GM19372 (cell line): ENCODE results near the gene PLA2G6.
"Not testable (repeated sequence)": the region's sequence is repeated elsewhere in the genome, so short reads cannot be mapped to it uniquely, and the experiment has no call there.

ENCODE experiments used
- ATAC-seq: cut with Tn5 transposase; IDR thresholded peaks from one replicate; pipeline ENCODE4 v1.9.1; 2021; ENCODE audit warnings: mild to moderate bottlenecking, low read depth, moderate library complexity; ENCODE audit not compliant: unreplicated experiment

Gene PLA2G6

DNA sequence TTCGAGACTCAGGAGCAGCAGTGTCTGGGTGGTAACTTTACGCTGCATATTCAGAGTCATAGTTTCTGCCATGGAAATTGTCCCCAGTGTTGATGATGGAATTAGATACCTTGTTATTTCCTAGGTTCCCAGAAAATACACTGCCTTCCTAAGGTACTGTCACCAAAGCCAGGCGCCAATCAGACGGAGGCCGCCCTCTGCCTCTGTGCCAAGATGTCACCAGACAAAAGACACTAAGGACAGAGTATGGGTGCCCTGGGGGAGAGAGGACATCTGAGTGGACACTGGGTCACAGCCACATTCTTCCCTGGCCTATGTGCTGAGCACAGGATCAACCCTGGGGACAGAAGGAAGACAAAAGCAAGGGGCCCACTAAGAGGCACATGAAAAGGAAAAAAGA is 11.2 kb downstream of the PLA2G6 start:
- no peak for ATAC-seq

GRCh38 chr22:38169116-38169515 is 12.5 kb downstream of the PLA2G6 start:
- ATAC-seq = no peak

DNA sequence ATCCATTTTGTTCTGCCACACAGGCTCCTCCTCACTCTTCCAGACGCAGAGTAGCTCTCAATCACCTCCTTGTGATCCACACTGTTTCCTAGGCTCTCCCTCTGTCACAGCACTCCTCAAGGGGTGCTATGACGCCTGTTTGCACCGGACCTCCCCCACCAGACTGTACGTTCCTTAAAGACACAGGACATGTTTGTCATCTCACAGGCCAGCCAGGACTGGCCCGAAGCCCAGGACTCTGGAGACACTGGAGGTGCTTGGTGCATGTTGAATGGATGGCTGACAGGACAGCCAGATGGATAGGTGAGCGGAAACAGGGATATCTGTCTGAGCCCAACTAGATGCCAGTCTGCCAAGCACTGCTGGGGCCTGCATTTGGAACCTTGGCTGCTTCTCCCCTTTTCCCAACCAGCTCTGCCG is 13.6 kb downstream of the PLA2G6 start:
- no peak for ATAC-seq

DNA sequence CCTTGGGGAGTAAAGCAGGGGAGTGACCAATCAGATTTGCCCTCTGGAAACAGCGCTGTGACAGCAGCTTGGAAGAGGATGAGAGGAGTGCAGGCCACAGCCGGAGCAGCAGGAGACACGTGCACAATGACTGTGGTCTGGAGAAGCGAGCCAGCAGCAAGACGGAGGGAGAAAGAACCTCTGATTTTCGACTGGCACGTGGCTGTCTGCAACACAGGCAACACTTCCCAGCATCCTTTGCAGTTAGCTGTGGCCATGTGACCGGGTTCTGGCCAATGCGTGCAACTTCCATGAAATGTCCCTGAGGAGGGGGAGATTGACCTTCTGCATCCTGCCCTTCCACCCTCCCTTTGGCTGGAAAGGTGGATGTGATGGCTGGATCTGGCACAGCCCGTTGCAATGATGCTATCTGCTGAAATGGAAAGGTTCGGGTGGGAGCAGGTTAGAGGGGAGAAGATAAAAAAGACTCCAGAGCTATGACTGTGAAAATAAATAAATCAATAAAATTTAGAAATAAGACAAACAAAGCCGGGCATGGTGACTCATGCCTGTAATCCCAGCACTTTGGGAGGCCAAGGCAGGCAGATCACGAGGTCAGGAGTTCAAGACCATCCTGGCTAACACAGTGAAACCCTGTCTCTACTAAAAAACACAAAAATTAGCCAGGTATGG is 15.6 kb downstream of the PLA2G6 start:
- no peak for ATAC-seq

DNA sequence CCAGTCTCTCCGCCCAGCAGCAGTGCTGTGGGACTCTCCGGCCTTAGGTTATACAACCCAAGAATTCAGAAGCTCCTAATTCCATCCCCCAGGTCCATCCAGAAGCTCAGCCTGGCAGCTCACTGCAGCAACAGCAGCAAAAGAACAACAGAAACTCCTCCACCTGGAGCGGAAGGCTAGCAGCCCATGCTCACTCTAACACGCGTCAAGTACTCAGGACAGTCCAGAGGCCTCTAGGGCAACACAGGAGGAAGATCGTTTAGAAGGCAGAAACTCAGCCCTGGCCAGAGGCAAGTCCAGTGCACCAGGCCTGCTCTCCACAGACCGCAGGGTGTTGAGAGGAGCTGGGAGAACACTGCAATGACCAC is 17.1 kb downstream of the PLA2G6 start:
- ATAC-seq = no peak

GRCh38 chr22:38163844-38164550 is 17.6 kb downstream of the PLA2G6 start:
- no peak for ATAC-seq

GRCh38 chr22:38162881-38163843 is 18.5 kb downstream of the PLA2G6 start:
- no peak for ATAC-seq

GRCh38 chr22:38155703-38156102 is 25.9 kb downstream of the PLA2G6 start:
- no peak for ATAC-seq

DNA sequence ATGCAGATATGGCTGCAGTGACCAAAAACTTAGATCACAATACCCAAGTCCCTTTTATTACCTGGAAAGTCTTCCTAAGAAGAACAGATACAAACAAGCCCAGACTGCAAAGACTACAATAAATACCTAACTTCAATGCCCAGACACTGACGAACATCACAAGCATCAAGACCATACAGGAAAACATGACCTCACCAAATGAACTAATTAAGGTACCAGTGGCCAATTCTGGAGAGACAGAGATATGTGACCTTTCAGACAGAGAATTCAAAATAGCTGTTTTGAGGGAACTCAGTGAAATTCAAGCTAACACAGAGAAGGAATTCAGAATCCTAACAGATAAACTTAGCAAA is 27.1 kb downstream of the PLA2G6 start:
- ATAC-seq = not testable (repeated sequence)

- no peak for ATAC-seq
Observed at GRCh38 chr22:38153821-38154562, 27.6 kb downstream of the PLA2G6 start.

DNA sequence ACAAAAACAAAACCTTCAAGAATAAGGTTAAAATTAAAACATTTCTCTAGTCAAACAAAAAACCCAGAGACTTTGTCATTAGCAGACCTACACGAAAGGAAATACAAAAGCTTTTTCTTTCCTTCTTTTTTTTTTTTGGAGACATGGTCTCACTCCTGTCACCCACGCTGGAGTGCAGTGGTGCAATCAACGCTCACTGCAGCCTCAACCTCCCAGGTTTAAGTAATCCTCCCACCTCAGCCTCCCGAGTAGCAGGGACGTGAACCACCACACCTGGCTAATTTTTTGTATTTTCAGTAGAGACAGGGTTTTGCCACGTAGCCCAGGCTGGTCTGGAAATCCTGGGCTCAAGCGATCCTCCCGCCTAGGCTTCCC is 30.5 kb downstream of the PLA2G6 start:
- no peak for ATAC-seq

DNA sequence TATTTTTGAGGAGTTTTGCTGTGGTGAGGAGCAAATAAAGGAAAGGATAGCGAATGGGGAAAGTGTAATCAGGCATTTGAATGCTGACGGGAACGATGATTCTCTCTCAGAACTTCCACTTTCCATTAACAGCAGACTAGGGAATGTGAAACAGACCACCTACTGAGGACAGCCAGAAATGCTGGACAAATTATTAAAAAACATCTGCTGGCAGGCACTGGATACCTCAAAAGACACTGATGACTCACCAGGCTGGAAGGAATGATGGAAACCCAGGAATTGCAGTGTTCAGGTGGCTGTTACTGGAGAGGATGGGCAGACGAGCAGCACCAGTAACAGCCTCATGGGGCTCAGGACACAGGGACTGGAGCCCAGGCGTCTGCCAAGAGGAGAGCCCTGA is 33.4 kb downstream of the PLA2G6 start:
- no peak for ATAC-seq

GRCh38 chr22:38146166-38146565 is 35.5 kb downstream of the PLA2G6 start:
- not testable (repeated sequence) for ATAC-seq

DNA sequence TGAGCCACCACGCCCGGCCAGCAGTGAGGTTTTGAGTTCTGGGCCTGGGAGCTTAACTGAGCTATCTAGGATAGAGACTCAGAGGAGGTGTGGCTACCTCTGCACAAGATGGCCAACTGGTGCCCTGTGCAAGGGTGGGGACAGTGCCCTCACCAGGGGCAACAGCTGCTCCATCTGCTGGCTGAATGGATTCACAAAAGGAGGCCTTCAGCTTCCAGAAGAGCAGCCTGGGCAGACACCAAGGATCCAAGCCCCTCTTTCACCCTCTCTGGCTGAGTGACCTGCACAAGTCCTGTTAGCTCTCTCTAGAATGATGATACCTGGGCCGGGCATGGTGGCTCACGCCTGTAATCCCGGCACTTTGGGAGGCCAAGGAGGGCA is 37.6 kb downstream of the PLA2G6 start:
- no peak for ATAC-seq

- ATAC-seq = no peak
Observed at GRCh38 chr22:38142606-38143005, 39.0 kb downstream of the PLA2G6 start.

- ATAC-seq = no peak
Observed at GRCh38 chr22:38141217-38141973, 40.2 kb downstream of the PLA2G6 start.

DNA sequence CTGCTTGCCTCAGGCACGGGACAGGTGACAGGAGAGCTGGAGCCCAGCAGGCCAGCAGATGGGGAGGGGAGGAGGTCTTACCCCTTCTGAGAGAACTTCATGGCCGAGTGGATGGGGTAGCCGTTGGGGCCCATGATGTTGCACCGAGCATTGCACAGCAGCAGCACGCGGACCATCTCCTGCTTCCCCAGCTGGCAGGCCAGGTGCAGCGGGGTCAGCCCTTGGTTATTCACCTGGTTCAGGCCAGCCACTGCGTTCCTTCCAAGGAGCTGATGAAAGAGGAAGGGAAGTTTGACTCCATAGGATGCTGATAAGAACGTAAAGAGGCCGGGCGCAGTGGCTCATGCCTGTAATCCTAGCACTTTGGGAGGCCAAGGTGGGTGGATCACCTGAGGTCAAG is 41.7 kb downstream of the PLA2G6 start:
- no peak for ATAC-seq

GRCh38 chr22:38138961-38139360 is 42.7 kb downstream of the PLA2G6 start:
- ATAC-seq = no peak

DNA sequence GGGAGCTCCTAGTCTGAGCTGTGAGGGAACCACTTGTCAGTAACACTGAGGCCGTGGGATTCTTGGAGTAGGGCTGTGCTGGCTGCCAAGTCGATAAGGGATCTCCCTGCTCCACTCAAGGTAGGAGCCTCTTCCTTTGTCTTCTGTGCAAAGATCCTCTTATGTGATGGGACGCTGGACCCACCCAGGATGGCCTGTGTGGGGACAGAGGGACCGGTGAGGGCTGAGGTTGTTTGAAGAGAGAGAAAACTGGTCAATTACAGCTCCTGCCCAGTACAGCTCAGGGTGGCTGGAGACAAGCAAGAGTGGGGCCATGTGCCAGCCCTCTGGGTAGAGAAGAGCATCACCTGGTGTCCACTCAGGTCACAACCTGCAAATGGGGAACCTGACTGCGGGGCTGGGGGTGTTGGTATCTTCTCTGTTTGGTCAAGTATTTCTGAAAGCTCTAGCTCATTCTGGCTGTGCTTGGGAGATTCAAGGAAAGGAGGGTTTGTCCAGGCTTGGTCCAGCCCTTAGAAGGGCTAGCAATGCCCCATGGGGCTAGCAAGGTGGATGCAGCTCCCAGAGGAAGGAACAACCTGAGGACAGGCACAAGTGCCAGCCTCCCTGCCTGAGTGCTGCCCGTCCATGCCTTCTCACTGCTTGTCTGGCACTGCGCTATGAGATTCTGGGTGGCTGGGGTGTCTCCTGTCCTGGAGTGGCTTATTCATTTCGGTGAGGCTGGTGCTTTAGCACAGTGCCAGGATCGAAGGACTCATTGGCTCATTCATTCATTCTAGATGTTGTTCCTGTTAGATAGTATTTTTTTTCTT is 43.5 kb downstream of the PLA2G6 start:
- no peak for ATAC-seq
